Measurements from ENCODE around the gene ELAPOR2. TPM values are rescaled to one million over a fixed set of nuclear protein-coding genes. Genes with fewer than 3 reads are reported as not detected.
"Not testable (repeated sequence)": the region's sequence is repeated elsewhere in the genome, so short reads cannot be mapped to it uniquely, and the experiment has no call there.

Gene ELAPOR2
- total and polyA plus RNA-seq, 7 donors, result 1.2 to 15.9 (median 3.3) TPM

GRCh38 chr7:87105401-87105800 is 45.9 kb upstream of the ELAPOR2 start:
- no peaks in the 10 kb centered on the region for H3K27me3 ChIP-seq (ENCODE audit: insufficient read depth in 3 of 3, low read length in 2 of 3)
- H3K9me3 ChIP-seq, result no peaks in the 10 kb centered on the region
- ATAC-seq, result no peak
- TF ChIP-seq CTCF (IDR thresholded peaks at IDR 0.05), result no peak
- no peak overlapping the region for H3K27ac ChIP-seq
- 42 to 62% (median 61%) methylated on average over 1 of the region's 1 CpG for WGBS, 3 donors
- intact Hi-C loops (cut with DNase I), result no loop called here
- H3K4me3 ChIP-seq, result no peak overlapping the region
- DNase-seq, result no peak
- H3K36me3 ChIP-seq (ENCODE audit: insufficient read depth in 1 of 2, low read depth in 1 of 2), result no peaks in the 10 kb centered on the region
- no peaks in the 10 kb centered on the region for H3K4me1 ChIP-seq

GRCh38 chr7:87100326-87100725 is 40.9 kb upstream of the ELAPOR2 start:
- Histone ChIP-seq H3K4me1 (no peaks in the 10 kb centered on the region), H3K4me3 (no peak overlapping the region), H3K27me3 (ENCODE audit: insufficient read depth in 3 of 3, low read length in 2 of 3) (no peaks in the 10 kb centered on the region), H3K9me3 (no peaks in the 10 kb centered on the region), H3K27ac (no peak overlapping the region), H3K36me3 (ENCODE audit: insufficient read depth in 1 of 2, low read depth in 1 of 2) (no peaks in the 10 kb centered on the region)
- DNase-seq (no peak), ATAC-seq (no peak)
- TF ChIP-seq CTCF (IDR thresholded peaks at IDR 0.05), result no peak
- 94 to 100% (median 96%) methylated on average over 2 of the region's 2 CpGs for WGBS, 3 donors
- intact Hi-C loops (cut with DNase I), result no loop called here

- intact Hi-C loops (cut with DNase I); DNase-seq; H3K27me3 ChIP-seq (ENCODE audit: insufficient read depth in 3 of 3, low read length in 2 of 3); H3K27ac ChIP-seq; ATAC-seq; H3K36me3 ChIP-seq (ENCODE audit: insufficient read depth in 1 of 2, low read depth in 1 of 2); H3K9me3 ChIP-seq; H3K4me1 ChIP-seq; H3K4me3 ChIP-seq: not testable (repeated sequence)
- no CpG with 5 or more reads among the region's 2 CpGs for WGBS, 3 donors
Measured at GRCh38 chr7:87097375-87097774, 37.9 kb upstream of the ELAPOR2 start.

GRCh38 chr7:87094322-87094721 is 34.9 kb upstream of the ELAPOR2 start:
- Histone ChIP-seq H3K9me3 (no peaks in the 10 kb centered on the region), H3K4me1 (no peaks in the 10 kb centered on the region), H3K36me3 (ENCODE audit: insufficient read depth in 1 of 2, low read depth in 1 of 2) (no peaks in the 10 kb centered on the region), H3K4me3 (no peak overlapping the region), H3K27me3 (ENCODE audit: insufficient read depth in 3 of 3, low read length in 2 of 3) (no peaks in the 10 kb centered on the region), H3K27ac (no peak overlapping the region)
- TF ChIP-seq CTCF (IDR thresholded peaks at IDR 0.05), result no peak
- DNase-seq (no peak), ATAC-seq (no peak)
- WGBS, 3 donors, result 71 to 81% (median 80%) methylated on average over 2 of the region's 2 CpGs
- intact Hi-C loops (cut with DNase I), result no loop called here

GRCh38 chr7:87092568-87093091 is 33.2 kb upstream of the ELAPOR2 start:
- no peak for TF ChIP-seq CTCF (IDR thresholded peaks at IDR 0.05)
- 89 to 94% (median 90%) methylated on average over 2 of the region's 2 CpGs for WGBS, 3 donors
- H3K9me3 ChIP-seq, result no peaks in the 10 kb centered on the region
- no peak overlapping the region for H3K27ac ChIP-seq
- H3K4me3 ChIP-seq, result no peak overlapping the region
- ATAC-seq (no peak), DNase-seq (no peak)
- intact Hi-C loops (cut with DNase I), result no loop called here
- no peaks in the 10 kb centered on the region for H3K36me3 ChIP-seq (ENCODE audit: insufficient read depth in 1 of 2, low read depth in 1 of 2)
- H3K27me3 ChIP-seq (ENCODE audit: insufficient read depth in 3 of 3, low read length in 2 of 3), result no peaks in the 10 kb centered on the region
- no peaks in the 10 kb centered on the region for H3K4me1 ChIP-seq

Data from psoas muscle (tissue), 8 donors.